HepG2 (cell line): Measurements from ENCODE around the gene GLB1L3. TPM values are rescaled to one million over a fixed set of nuclear protein-coding genes. Genes with fewer than 3 reads are reported as not detected.
A peak's percentile ranks its signal among the peaks of the same experiment; 100 is the strongest.

Experiments
- AGO1 ChIP-seq: fragments of 200-400 bp; formaldehyde crosslinking; IDR thresholded peaks from 2 replicates; pipeline ENCODE4 v1.6.1; 2017; ENCODE audit warnings: mild to moderate bottlenecking, low read depth, low read length, moderate library complexity; ENCODE audit not compliant: poor library complexity, severe bottlenecking
- ARNT2 ChIP-seq: sonication (generic); formaldehyde crosslinking; IDR thresholded peaks from 2 replicates; pipeline ENCODE4 v1.8.0; 2022; ENCODE audit warnings: mild to moderate bottlenecking, low read depth, missing genetic modification reagents, moderate library complexity
- HNRNPL ChIP-seq: fragments of 200-400 bp; formaldehyde crosslinking; IDR thresholded peaks from 2 replicates; pipeline ENCODE4 v1.6.1; 2017; ENCODE audit warnings: mild to moderate bottlenecking, low read depth, low read length
- KDM2A ChIP-seq: sonication (generic); formaldehyde crosslinking; IDR thresholded peaks from 2 replicates; pipeline ENCODE4 v1.4.0; 2020; ENCODE audit warnings: low read depth, missing genetic modification reagents, borderline replicate concordance
- NCOA1 ChIP-seq: sonication (generic); formaldehyde crosslinking; IDR thresholded peaks from 2 replicates; pipeline ENCODE4 v1.9.0; 2021; ENCODE audit warnings: missing genetic modification reagents
- NFRKB ChIP-seq: fragments of 450-650 bp; IDR thresholded peaks from 2 replicates; pipeline ENCODE4 v1.6.1; 2017
- RAD21 ChIP-seq: fragments of 450-650 bp; formaldehyde crosslinking; IDR thresholded peaks from 2 replicates; pipeline ENCODE4 v1.5.0; 2020; ENCODE audit warnings: mild to moderate bottlenecking
- RAD51 ChIP-seq: fragments of 450-650 bp; IDR thresholded peaks from 2 replicates; pipeline ENCODE4 v1.6.1; 2016; ENCODE audit warnings: borderline replicate concordance
- RFX1 ChIP-seq: fragments of 450-650 bp; IDR thresholded peaks from 2 replicates; pipeline ENCODE4 v1.6.1; 2017
- SALL1 ChIP-seq: sonication (generic); formaldehyde crosslinking; IDR thresholded peaks from 2 replicates; pipeline ENCODE4 v1.8.0; 2022; ENCODE audit warnings: mild to moderate bottlenecking, missing genetic modification reagents
- ZFP41 ChIP-seq: sonication (generic); formaldehyde crosslinking; IDR thresholded peaks from 2 replicates; pipeline ENCODE4 v1.4.0; 2020; ENCODE audit warnings: mild to moderate bottlenecking, missing genetic modification reagents, borderline replicate concordance
- ZNF160 ChIP-seq: sonication (generic); formaldehyde crosslinking; IDR thresholded peaks from 2 replicates; pipeline ENCODE4 v1.8.0; 2022; ENCODE audit warnings: mild to moderate bottlenecking, inconsistent platforms, missing genetic modification reagents
- ZNF775 ChIP-seq: sonication (generic); formaldehyde crosslinking; IDR thresholded peaks from 2 replicates; pipeline ENCODE4 v1.4.0; 2020; ENCODE audit warnings: missing genetic modification reagents, mild to moderate bottlenecking, moderate library complexity, borderline replicate concordance
- ZSCAN20 ChIP-seq: sonication (generic); formaldehyde crosslinking; IDR thresholded peaks from 2 replicates; pipeline ENCODE4 v1.4.0; 2020; ENCODE audit warnings: missing genetic modification reagents, mild to moderate bottlenecking, borderline replicate concordance
- polyA plus RNA-seq, 8 experiments: library from polyadenylated mRNA; depleted of rRNA in 3 of 8; stranded (reverse) in 7 of 8; unstranded in 1 of 8; fragments of >200 nt; fragmentation: Illumina TruSeq in 4 of 8; extraction: Trizol in 4 of 8; gene quantifications; 2 replicates each; pipeline versions ENCODE4 v1.2.1 to v1.2.3, GENCODE V29; 2011 to 2016; ENCODE audit warnings: low read depth in 4 of 8, missing spikeins in 1 of 8, mixed read lengths in 1 of 8; ENCODE audit not compliant: insufficient read depth in 1 of 8
- total RNA-seq, 5 experiments: library from RNA; depleted of rRNA; stranded (reverse); fragments of >200 nt; fragmentation: Illumina TruSeq; extraction: Trizol; gene quantifications; 2 replicates each; pipeline ENCODE4 v1.2.3, GENCODE V29; 2016; ENCODE audit warnings: low read depth in 1 of 5
- TF ChIP-seq, protein P1 (sequence below): sonication (generic); formaldehyde crosslinking; IDR thresholded peaks from 2 replicates; pipeline ENCODE4 v1.4.0; 2020; ENCODE audit warnings: missing genetic modification reagents, mild to moderate bottlenecking, borderline replicate concordance
- TF ChIP-seq, protein P2 (sequence below), 2 experiments: sonication (generic) in 1 of 2; formaldehyde crosslinking in 1 of 2; IDR thresholded peaks; 2 replicates each; pipeline versions ENCODE4 v1.6.1 to v1.9.0; 2014 to 2022; ENCODE audit warnings: antibody characterized with exemption in 1 of 2, borderline replicate concordance in 1 of 2, inconsistent platforms in 1 of 2, low read depth in 1 of 2, missing genetic modification reagents in 1 of 2
- TF ChIP-seq, protein P3 (sequence below): sonication (generic); formaldehyde crosslinking; IDR thresholded peaks from 2 replicates; pipeline ENCODE4 v1.5.1; 2020; ENCODE audit warnings: missing genetic modification reagents, mild to moderate bottlenecking, borderline replicate concordance

The GLB1L3 gene
- total and polyA plus RNA-seq, 2 of the 13 experiments (the other 11 are each of a cell fraction or from before 2014, with no cell fraction given) = not detected

DNA sequence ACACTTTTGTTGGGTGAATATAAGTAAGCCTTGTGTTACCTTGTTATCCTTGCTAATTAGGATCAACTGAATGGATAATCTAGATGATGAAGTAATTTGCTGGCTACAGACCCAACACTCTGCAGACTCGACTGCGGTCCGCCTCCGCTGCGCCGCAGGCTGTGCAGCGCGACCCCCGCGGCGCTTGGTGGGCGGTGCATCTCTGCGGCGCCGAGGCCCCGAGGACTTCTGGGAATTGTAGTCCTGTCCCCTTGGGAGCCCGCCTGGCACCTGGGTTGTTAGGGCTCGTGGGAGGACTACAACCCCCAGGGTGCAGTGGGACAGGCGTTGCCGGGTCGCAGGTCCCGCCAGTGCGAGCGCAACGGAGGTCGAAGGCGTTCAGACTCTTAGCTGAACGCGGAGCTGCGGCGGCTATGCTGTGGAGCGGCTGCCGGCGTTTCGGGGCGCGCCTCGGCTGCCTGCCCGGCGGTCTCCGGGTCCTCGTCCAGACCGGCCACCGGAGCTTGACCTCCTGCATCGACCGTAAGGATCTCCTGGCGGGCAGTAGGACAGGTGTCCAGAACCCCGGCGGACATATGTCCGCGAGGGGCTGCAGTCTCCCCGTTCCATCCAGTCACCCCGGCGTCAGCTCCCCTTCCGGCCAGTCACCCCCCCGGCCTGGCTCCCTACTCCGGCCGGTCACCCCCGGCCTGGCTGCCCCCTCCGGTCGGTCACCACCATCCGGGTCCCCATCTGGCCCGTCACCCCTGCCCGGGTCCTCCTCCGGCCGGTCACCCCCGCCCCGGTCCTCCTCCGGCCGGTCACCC lies 22.8 kb upstream of the GLB1L3 start, which contains the start of the genes ACAD8 and THYN1 (continued):
- TF ChIP-seq, protein P1, sequence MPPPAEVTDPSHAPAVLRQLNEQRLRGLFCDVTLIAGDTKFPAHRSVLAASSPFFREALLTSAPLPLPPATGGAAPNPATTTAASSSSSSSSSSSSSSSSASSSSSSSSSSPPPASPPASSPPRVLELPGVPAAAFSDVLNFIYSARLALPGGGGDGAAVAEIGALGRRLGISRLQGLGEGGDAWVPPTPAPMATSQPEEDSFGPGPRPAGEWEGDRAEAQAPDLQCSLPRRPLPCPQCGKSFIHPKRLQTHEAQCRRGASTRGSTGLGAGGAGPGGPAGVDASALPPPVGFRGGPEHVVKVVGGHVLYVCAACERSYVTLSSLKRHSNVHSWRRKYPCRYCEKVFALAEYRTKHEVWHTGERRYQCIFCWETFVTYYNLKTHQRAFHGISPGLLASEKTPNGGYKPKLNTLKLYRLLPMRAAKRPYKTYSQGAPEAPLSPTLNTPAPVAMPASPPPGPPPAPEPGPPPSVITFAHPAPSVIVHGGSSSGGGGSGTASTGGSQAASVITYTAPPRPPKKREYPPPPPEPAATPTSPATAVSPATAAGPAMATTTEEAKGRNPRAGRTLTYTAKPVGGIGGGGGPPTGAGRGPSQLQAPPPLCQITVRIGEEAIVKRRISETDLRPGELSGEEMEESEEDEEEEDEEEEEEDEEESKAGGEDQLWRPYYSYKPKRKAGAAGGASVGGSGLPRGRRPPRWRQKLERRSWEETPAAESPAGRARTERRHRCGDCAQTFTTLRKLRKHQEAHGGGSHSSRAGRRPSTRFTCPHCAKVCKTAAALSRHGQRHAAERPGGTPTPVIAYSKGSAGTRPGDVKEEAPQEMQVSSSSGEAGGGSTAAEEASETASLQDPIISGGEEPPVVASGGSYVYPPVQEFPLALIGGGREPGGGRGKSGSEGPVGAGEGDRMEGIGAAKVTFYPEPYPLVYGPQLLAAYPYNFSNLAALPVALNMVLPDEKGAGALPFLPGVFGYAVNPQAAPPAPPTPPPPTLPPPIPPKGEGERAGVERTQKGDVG (CRISPR knock-in tag) = peak; percentile 26; the same call in 1 of the 2 replicates
- TF ChIP-seq HNRNPL (no peak), RAD51 (no peak), AGO1 (peak; percentile 40), ZFP41 (CRISPR knock-in tag) (no peak), NFRKB (no peak), KDM2A (CRISPR knock-in tag) (peak; percentile 81), RAD21 (CRISPR knock-in tag) (no peak; the same call in 1 of the 2 replicates), RFX1 (no peak), ZNF160 (CRISPR knock-in tag) (0 out of 2 replicates have a peak, but pooled peaks have one; percentile 35), ARNT2 (CRISPR knock-in tag) (peak; percentile 69), ZSCAN20 (CRISPR knock-in tag) (no peak), ZNF775 (CRISPR knock-in tag) (no peak), NCOA1 (CRISPR knock-in tag) (no peak; the same call in 1 of the 2 replicates), SALL1 (peak; percentile 21; the same call in 1 of the 2 replicates)
- TF ChIP-seq, protein P2, sequence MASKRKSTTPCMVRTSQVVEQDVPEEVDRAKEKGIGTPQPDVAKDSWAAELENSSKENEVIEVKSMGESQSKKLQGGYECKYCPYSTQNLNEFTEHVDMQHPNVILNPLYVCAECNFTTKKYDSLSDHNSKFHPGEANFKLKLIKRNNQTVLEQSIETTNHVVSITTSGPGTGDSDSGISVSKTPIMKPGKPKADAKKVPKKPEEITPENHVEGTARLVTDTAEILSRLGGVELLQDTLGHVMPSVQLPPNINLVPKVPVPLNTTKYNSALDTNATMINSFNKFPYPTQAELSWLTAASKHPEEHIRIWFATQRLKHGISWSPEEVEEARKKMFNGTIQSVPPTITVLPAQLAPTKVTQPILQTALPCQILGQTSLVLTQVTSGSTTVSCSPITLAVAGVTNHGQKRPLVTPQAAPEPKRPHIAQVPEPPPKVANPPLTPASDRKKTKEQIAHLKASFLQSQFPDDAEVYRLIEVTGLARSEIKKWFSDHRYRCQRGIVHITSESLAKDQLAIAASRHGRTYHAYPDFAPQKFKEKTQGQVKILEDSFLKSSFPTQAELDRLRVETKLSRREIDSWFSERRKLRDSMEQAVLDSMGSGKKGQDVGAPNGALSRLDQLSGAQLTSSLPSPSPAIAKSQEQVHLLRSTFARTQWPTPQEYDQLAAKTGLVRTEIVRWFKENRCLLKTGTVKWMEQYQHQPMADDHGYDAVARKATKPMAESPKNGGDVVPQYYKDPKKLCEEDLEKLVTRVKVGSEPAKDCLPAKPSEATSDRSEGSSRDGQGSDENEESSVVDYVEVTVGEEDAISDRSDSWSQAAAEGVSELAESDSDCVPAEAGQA (IDR thresholded peaks at IDR 0.05; ENCODE audit: low read depth) = peak; percentile 71
- TF ChIP-seq, protein P2 (CRISPR knock-in tag; IDR thresholded peaks at IDR 0.05; ENCODE audit: borderline replicate concordance) = no peak
- TF ChIP-seq, protein P3, sequence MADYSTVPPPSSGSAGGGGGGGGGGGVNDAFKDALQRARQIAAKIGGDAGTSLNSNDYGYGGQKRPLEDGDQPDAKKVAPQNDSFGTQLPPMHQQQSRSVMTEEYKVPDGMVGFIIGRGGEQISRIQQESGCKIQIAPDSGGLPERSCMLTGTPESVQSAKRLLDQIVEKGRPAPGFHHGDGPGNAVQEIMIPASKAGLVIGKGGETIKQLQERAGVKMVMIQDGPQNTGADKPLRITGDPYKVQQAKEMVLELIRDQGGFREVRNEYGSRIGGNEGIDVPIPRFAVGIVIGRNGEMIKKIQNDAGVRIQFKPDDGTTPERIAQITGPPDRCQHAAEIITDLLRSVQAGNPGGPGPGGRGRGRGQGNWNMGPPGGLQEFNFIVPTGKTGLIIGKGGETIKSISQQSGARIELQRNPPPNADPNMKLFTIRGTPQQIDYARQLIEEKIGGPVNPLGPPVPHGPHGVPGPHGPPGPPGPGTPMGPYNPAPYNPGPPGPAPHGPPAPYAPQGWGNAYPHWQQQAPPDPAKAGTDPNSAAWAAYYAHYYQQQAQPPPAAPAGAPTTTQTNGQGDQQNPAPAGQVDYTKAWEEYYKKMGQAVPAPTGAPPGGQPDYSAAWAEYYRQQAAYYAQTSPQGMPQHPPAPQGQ (CRISPR knock-in tag) = peak; percentile 55; the same call in 1 of the 2 replicates
